IPS-20b (cell line): ENCODE results near the gene TMEM37.

Experiments
- H3K27ac ChIP-seq: one replicate; pipeline ENCODE4 v1.5.1; 2013; ENCODE audit warnings: low read length
- H3K27me3 ChIP-seq: 2 replicates; pipeline ENCODE4 v1.6.1; 2013; ENCODE audit warnings: mild to moderate bottlenecking, low read length, inconsistent platforms; ENCODE audit not compliant: insufficient read depth
- H3K36me3 ChIP-seq: 2 replicates; pipeline ENCODE4 v1.6.1; 2013; ENCODE audit warnings: low read depth, mild to moderate bottlenecking, inconsistent platforms, low read length, moderate library complexity; ENCODE audit not compliant: insufficient read depth
- H3K4me1 ChIP-seq: 2 replicates; pipeline ENCODE4 v1.6.1; 2013; ENCODE audit warnings: mild to moderate bottlenecking, control low read depth, inconsistent platforms, low read length, moderate library complexity; ENCODE audit not compliant: insufficient read depth
- H3K4me3 ChIP-seq: 2 replicates; pipeline ENCODE4 v1.5.1; 2013; ENCODE audit warnings: mild to moderate bottlenecking, low read length, inconsistent platforms
- H3K9ac ChIP-seq: 2 replicates; pipeline ENCODE4 v1.6.1; 2013; ENCODE audit warnings: low read depth, mild to moderate bottlenecking, inconsistent platforms, low read length, moderate library complexity
- H3K9me3 ChIP-seq: 2 replicates; pipeline ENCODE4 v1.6.1; 2013; ENCODE audit warnings: mild to moderate bottlenecking, low read depth, low read length, inconsistent platforms; ENCODE audit not compliant: insufficient read depth

TMEM37 gene

DNA sequence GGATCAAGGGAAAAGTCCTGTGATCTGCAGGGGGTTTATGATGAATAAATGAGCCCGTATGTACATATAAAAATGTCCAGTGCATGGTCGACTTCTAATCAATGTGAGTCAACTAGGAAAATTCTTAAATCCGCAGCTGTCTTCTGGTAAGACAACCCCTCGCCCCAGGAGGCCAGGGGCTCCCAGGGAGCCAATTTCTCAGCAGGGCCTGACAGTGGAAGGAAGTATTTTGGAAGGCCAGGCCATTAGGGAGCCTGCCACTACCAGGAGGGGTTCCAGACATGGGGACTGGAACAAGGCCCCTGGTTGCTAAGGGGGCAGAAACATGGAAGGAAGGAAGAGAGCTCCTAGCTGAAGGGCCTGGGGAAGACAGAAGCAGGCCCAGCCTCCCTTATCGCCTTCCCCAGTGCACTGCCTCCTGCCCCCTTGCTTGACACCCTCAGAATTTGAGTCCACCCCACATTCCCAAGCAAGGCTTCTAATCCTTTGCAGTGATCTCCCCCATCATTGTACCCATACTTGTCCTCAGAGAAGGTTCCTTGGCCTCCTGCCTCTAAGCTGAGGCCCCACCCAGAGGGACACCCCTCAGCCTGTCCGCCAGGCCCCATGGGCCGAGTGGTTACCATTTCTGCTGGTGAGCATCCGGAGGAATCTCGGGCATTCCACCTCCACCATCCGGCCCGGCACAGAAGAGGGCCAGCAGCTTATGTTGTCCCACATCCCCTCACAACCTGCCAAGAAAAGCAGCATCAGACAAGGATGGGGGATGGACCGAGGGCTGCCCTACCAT, 46.7 kb downstream of the TMEM37 start:
- H3K27me3 ChIP-seq, result no peaks in the 10 kb centered on the region
- H3K27ac ChIP-seq, result no peak overlapping the region
- no peaks in the 10 kb centered on the region for H3K36me3 ChIP-seq
- no peak overlapping the region for H3K4me3 ChIP-seq
- H3K9me3 ChIP-seq, result no peaks in the 10 kb centered on the region
- H3K9ac ChIP-seq, result no peak overlapping the region
- H3K4me1 ChIP-seq, result peaks cover 8% of the 10 kb centered on the region; the same call in 1 of the 2 replicates

DNA sequence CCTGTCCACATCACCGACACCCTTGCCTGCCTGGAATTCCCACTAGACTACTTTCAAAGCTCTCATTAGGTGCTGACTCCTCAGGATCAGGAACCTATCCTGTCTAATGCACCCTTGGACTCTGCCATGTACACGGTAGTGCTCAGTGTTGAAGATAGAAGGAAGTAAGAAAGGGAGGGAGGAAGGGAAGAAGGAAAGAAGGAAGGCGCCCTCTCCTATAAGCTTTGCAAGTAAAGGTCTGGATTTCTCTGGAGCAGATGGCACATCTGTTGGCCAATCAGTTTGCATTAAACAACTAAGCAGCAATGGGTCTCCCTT, 47.3 kb downstream of the TMEM37 start:
- Histone ChIP-seq H3K27me3 (no peaks in the 10 kb centered on the region), H3K9me3 (no peaks in the 10 kb centered on the region), H3K4me1 (peaks cover 8% of the 10 kb centered on the region; the same call in 1 of the 2 replicates), H3K4me3 (no peak overlapping the region), H3K9ac (no peak overlapping the region), H3K27ac (no peak overlapping the region), H3K36me3 (no peaks in the 10 kb centered on the region)

DNA sequence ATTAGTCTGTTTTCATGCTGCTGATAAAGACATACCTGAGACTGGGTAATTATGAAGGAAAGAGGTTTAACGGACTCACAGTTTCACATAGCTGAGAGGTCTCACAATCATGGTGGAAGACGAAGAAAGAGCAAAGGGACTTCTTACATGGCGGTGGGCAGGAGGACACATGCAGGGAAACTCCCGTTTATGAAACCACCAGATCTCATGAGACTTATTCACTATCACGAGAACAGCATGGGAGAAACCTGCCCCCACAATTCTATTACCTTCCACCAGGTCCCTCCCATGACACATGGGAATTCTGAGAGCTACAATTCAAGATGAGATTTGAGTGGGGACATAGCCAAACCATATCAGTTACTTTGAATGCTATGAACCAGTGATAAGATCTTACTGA, 48.5 kb downstream of the TMEM37 start:
- H3K4me1 ChIP-seq, result peaks cover 4% of the 10 kb centered on the region; the same call in 1 of the 2 replicates
- no peaks in the 10 kb centered on the region for H3K36me3 ChIP-seq
- no peaks in the 10 kb centered on the region for H3K9me3 ChIP-seq
- H3K4me3 ChIP-seq, result no peak overlapping the region
- no peak overlapping the region for H3K27ac ChIP-seq
- H3K9ac ChIP-seq, result no peak overlapping the region
- no peaks in the 10 kb centered on the region for H3K27me3 ChIP-seq

DNA sequence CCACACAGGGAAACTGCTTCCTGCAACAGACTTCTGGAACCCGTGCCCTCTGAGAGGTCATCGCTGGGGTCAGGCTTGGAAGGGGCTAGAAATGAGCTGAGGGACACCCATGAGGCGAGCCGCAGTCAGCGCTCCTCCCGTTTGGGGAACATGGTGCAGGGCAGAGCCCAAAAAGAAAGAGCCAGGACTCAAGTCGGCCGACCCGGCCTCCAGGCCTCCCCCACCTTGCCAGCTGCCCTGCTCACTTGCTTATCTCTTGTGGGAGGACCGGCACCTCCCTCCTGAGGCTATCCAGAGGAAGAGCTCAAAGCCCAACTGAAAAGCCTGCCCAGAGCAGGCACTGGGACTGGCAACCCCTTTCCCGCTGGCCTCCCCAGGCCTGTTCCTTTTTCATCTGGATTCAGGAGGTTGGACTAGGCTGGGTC, 49.1 kb downstream of the TMEM37 start:
- H3K9ac ChIP-seq, result no peak overlapping the region
- H3K9me3 ChIP-seq, result no peaks in the 10 kb centered on the region
- no peaks in the 10 kb centered on the region for H3K27me3 ChIP-seq
- no peak overlapping the region for H3K4me3 ChIP-seq
- H3K36me3 ChIP-seq, result no peaks in the 10 kb centered on the region
- peaks cover 3% of the 10 kb centered on the region; the same call in 1 of the 2 replicates for H3K4me1 ChIP-seq
- no peak overlapping the region for H3K27ac ChIP-seq

DNA sequence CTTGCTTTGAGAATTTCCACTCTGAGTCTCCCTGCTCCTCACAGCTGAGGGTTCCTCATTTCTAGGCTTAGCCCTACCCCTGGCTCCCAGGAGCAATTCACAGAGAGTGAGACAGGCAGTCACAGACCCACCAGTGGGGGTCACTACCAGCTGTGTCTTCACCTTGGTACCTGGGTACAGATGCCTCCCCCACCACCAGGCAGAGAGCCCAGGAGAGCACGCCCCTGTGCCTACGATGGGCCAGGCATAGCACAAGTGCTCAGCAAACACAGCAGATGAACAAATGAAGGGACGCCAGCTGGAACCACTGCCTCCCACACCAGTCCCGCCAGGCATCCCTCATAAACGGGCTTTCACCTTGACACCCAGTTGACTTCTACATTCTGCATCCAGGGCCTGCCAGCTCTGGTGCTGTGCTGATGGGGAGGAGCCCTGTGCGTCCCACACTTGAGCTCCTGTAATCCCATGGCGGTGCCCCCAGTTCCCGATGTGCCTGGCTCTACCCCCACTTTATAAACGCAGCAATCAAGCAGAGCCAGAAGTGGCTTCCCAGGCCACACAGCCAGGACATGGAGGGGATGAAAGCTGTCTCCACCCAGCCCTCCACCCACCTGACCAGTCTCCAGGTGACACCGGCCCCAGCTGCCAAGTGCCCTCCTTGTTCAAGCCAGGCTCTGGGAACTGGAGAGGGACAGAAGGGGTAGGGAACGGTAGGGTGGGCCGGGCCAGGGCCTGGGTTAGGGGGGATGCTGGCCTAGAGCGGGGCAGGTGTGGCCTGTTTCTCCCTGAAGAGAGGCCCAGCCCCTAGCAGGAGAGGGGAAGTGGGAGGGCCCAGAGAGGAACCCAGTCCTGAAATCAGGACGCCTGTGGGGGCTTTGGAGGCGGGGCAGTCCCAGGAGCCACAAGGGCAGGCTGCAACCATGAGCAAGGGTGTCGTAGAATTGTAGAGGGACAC, 50.1 kb downstream of the TMEM37 start:
- Histone ChIP-seq H3K9me3 (no peaks in the 10 kb centered on the region), H3K27me3 (no peaks in the 10 kb centered on the region), H3K27ac (no peak overlapping the region), H3K4me1 (no peaks in the 10 kb centered on the region), H3K9ac (no peak overlapping the region), H3K4me3 (no peak overlapping the region), H3K36me3 (no peaks in the 10 kb centered on the region)

DNA sequence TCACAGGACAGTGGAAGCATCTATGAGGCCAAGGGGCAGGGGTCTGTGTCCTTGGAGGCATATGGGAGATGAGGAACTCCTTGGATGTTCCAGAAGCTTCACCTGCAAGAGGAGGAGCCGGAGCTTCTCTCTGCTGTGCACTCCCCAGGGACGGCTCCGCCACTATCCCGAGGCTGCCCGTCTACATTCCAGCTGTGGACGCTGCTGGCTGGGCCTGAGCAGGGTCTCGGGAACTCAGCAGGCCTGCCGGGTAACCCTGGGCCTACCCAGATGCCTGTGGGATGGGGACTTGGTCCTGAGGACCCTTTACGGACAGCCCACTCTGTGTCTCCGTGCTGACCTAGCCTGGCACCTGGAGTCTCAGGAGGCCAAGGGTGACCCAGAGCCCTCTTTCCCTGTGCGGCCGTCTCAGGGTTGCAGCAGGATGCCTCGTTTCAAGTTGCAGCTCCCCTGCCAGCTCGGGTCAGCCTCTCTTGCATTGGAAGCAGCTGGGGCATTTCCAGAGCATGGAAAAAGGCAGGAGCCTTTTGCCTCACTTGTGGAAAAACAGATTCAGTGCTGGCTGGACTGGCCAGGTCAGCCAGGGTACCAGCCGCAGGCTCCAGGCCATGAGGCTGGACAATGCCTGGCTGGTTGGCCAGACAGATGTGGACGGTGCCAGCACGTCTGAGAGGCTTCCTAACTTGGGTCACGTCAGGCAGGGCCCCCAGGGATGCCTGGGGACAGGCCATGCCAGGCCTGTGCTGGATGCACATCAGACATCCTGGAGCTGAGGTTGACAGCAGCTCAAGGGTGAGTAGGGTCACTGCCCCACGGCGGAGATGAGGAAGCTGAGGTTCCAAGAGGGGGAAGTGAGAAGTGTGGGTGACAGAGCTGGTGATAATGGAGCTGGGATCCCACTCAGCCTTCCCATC, 51.1 kb downstream of the TMEM37 start:
- no peaks in the 10 kb centered on the region for H3K4me1 ChIP-seq
- H3K4me3 ChIP-seq, result no peak overlapping the region
- no peaks in the 10 kb centered on the region for H3K36me3 ChIP-seq
- H3K27ac ChIP-seq, result no peak overlapping the region
- H3K9me3 ChIP-seq, result no peaks in the 10 kb centered on the region
- no peak overlapping the region for H3K9ac ChIP-seq
- H3K27me3 ChIP-seq, result no peaks in the 10 kb centered on the region

DNA sequence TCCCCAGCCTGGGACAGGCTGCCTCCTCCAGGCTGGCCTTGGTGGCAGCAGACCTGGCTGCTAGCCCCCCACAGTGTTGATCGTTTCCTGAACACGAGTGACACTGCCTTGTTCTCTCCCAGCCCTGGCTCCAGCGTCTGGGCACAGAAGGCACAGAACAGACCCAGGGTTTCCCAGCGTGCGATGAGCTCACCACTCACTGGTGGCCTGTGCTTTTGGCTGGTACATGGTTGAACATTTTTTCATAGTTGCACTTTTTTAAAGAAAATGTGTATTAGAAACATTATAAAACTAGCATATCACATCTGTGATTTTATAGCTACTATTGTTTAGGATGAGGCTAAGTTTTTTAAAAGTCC, 51.7 kb downstream of the TMEM37 start:
- no peaks in the 10 kb centered on the region for H3K27me3 ChIP-seq
- no peak overlapping the region for H3K4me3 ChIP-seq
- H3K4me1 ChIP-seq, result no peaks in the 10 kb centered on the region
- no peak overlapping the region for H3K9ac ChIP-seq
- H3K27ac ChIP-seq, result no peak overlapping the region
- H3K36me3 ChIP-seq, result no peaks in the 10 kb centered on the region
- no peaks in the 10 kb centered on the region for H3K9me3 ChIP-seq

DNA sequence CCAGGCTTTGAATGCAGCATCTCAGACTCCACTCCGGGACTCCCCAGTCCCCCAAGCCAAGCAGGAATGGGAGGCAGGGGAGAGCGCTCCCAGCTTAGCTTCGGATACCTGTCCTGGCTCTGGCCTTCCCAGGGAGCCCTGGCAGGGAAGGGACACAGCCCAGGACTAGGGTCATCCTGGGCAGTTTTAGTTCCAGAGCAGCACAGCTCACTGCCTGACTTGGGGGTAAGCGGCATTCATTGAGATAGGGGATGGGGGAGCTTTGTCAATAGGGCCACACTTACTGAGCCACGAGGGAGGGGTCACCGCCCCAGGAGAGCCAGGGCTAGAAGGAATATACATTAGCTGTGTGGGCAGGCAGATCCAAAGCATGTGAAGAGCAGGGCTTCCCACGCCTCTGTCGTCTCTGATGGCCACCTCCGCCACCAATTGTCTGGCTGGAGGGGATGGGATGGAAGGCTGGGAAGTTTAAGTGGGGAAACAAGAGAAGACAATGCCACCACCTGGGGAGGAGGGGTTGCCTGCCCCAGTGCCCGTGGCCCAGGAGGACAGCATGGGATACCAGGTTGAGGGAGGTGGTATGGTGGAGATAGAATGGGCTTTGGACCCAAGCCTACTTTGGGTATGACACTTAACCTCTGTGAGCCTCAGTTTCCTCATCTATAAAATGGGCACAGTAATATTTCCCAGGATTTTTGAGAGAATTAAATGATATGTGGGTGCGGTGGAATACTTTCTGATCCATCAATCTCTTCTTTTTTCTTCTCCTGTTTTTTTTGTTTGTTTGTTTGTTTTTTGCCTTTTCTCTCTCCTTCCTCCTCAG, 52.5 kb downstream of the TMEM37 start:
- no peak overlapping the region for H3K4me3 ChIP-seq
- no peaks in the 10 kb centered on the region for H3K4me1 ChIP-seq
- H3K9me3 ChIP-seq, result no peaks in the 10 kb centered on the region
- H3K36me3 ChIP-seq, result no peaks in the 10 kb centered on the region
- no peak overlapping the region for H3K9ac ChIP-seq
- no peak overlapping the region for H3K27ac ChIP-seq
- H3K27me3 ChIP-seq, result no peaks in the 10 kb centered on the region

DNA sequence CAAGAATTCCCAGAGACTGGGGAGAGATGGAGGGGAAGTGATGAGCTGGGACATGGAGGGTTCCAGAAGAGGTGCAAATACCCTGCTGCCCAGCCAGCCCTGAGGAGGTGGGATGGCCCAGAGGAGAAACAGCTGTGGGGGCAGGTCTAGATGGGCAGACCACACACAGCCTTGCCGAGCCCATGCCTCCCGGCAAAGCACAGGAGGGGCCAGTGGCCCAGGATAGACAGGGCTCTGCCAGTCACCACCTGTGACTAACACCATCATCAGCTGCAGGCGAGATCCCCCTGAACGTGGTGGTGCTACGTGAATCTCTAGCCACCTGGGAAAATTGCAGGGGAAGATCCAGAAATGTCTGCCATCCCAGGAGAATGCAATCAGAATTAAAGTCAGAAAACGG, 53.2 kb downstream of the TMEM37 start:
- H3K9ac ChIP-seq, result no peak overlapping the region
- H3K27me3 ChIP-seq, result no peaks in the 10 kb centered on the region
- no peaks in the 10 kb centered on the region for H3K36me3 ChIP-seq
- no peak overlapping the region for H3K4me3 ChIP-seq
- H3K9me3 ChIP-seq, result no peaks in the 10 kb centered on the region
- H3K27ac ChIP-seq, result no peak overlapping the region
- H3K4me1 ChIP-seq, result no peaks in the 10 kb centered on the region

DNA sequence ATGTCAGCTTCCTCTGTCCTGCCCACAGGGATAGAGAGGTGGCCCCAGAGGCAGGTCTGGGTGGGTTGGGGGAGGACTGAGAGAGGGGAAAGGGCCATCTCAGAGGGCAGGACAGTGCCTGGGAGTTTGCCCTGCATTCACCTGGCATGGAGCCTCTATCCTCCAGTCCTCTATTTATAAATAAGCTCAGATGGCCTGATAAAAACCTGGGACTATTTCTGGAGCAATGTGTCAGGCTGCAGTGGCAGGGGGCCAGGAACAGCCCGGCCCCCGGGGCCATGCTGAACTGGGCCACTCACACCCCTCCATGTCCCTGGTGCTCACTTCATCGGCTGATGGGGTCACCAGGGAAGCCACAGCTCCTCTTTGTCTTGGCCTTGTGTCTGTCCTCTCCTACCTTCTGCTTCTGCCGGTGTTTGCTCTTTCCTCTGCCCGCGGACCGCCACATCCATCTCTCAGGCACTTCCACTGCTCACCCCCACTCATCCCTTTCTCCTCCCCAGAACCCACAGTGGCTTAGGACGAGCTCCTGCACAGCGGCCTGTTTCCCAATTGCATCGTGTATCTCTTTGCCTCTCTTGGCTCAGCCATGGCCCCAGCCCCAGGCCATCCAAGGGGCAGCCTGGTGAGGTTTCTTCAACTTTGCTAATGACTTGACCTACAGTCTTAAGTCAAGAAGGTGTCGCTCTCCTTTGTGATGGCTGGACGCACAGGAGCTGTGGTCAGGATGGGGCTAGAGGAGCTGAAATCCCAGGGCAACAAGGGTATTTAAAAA, 53.9 kb downstream of the TMEM37 start:
- no peak overlapping the region for H3K27ac ChIP-seq
- no peaks in the 10 kb centered on the region for H3K9me3 ChIP-seq
- no peak overlapping the region for H3K4me3 ChIP-seq
- no peak overlapping the region for H3K9ac ChIP-seq
- H3K27me3 ChIP-seq, result no peaks in the 10 kb centered on the region
- H3K36me3 ChIP-seq, result no peaks in the 10 kb centered on the region
- no peaks in the 10 kb centered on the region for H3K4me1 ChIP-seq
